Measurements from ENCODE around the gene RAB1B.
A peak's percentile ranks its signal among the peaks of the same experiment; 100 is the strongest.
"Not testable (repeated sequence)": the region's sequence is repeated elsewhere in the genome, so short reads cannot be mapped to it uniquely, and the experiment has no call there.

The RAB1B gene

DNA sequence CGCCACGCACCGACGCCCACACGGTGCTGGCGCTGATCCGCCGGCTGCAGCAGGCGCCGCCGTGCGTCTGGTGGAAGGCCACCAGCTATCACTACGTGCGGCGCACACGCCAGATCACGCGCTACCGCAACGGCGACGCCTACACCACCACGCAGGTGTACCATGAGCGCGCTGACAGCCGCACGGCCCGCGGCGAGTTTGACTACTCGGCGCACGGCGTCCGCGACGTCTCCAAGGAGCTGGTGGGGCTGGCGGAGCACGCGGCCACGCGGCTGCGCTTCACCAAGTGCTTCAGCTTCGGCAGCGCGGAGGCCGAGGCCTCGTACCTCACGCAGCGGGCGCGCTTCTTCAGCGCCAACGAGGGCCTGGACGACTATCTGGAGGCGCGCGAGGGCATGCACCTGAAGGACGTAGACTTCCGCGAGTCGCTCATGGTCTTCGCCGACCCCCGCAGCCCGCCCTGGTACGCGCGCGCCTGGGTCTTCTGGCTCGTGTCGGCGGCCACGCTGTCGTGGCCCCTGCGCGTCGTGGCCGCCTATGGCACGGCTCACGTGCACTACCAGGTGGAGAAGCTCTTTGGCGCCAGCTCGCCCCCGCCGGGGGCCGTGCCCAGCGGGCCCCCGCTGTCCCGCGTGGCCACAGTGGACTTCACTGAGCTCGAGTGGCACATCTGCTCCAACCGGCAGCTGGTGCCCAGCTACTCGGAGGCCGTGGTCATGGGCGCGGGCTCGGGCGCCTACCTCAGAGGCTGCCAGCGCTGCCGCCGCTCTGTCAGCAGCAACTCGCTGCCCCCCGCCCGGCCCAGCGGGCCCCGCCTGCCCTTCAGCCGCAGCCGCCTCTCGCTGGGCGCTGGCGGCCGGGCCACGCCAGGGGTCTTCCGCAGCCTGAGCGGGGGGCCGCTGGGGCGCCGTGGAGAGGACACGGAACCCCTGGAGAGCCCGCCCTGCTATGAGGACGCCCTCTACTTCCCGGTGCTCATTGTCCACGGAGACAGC is 26.5 kb downstream of the RAB1B start:
- H3K4me1 Mint-ChIP-seq (ENCODE audit: low read depth in 2 of 2) = peaks cover 16 to 18% of the 10 kb centered on the region in 2 donors
- DNase-seq (no peak), ATAC-seq (replicated peaks) (no peak)
- H3K4me3 Mint-ChIP-seq = no peak overlapping the region
- H3K36me3 Mint-ChIP-seq (ENCODE audit: insufficient read depth) = no peaks in the 10 kb centered on the region
- H3K27me3 Mint-ChIP-seq = peaks cover 16 to 36% of the 10 kb centered on the region in 2 donors
- no peak overlapping the region for H3K27ac Mint-ChIP-seq
- no peaks in the 10 kb centered on the region for H3K9me3 Mint-ChIP-seq

DNA sequence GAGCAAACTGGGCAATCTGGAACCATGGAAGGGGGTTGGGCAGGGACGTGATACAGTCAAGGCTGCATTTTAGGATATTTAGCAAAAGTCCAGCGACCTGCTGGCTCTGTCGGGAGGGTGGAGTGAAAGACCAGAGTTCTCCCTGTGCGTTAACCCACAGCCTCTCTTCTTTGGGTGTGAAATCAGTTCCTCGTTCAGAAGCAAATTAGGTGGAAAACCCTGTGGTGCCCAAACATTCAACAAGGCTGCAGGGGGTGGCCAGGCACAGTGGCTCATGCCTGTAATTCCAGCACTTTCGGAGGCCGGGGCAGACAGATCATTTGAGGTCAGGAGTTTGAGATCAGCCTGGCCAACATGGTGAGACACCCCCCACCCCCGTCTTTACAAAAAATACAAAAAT is 29.2 kb downstream of the RAB1B start:
- Mint-ChIP-seq H3K36me3 (ENCODE audit: insufficient read depth) (no peaks in the 10 kb centered on the region), H3K4me3 (no peak overlapping the region), H3K27ac (no peak overlapping the region), H3K4me1 (ENCODE audit: low read depth in 2 of 2) (peaks cover 4 to 7% of the 10 kb centered on the region in 2 donors), H3K9me3 (no peaks in the 10 kb centered on the region), H3K27me3 (peaks cover 12 to 30% of the 10 kb centered on the region in 2 donors)
- DNase-seq (no peak), ATAC-seq (replicated peaks) (no peak)

DNA sequence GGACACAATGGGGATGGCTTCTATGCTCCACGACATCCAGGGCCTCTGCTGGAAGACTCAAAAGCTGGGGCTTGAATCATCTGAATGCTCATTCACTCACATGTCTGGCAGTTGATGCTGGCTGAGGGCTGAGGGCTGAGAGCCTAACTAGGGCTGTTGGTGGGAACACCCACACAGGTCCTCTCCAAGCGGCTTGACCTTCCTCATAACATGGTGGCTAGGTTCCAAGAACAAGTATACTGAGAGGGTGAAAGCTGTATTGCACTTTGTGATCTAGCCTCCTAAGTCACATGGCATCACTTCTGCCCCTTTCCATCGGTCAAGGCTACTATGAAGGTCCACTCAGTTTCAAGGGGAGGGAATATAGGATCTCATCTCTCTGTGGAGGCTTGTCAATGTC is 30.7 kb downstream of the RAB1B start:
- H3K4me1 Mint-ChIP-seq (ENCODE audit: low read depth in 2 of 2) = no peaks in the 10 kb centered on the region
- H3K27me3 Mint-ChIP-seq = peaks cover 0 to 17% of the 10 kb centered on the region in 2 donors
- DNase-seq = no peak
- H3K4me3 Mint-ChIP-seq = no peak overlapping the region
- H3K27ac Mint-ChIP-seq = no peak overlapping the region
- no peaks in the 10 kb centered on the region for H3K9me3 Mint-ChIP-seq
- H3K36me3 Mint-ChIP-seq (ENCODE audit: insufficient read depth) = no peaks in the 10 kb centered on the region
- no peak for ATAC-seq (replicated peaks)

DNA sequence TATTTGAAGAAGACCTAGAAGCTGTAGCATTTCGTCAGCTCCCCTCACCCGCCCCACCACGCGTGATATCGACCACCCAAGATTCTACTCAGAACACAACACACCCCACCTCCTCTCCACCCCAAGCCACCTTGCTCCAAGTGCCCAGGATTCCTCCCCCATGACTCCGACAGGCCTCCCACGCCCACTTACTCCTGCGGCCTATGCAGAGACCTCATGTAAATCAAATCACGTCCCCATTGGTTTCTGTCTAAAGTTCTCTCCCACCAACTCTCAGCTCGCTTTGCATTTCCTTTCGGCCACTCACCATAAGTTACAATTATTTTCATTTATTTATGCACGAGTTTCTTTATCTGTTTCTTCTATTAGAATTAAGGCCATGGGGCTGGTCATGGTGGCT is 34.2 kb downstream of the RAB1B start:
- ATAC-seq (replicated peaks) (no peak), DNase-seq (no peak)
- Mint-ChIP-seq H3K9me3 (no peaks in the 10 kb centered on the region), H3K36me3 (ENCODE audit: insufficient read depth) (no peaks in the 10 kb centered on the region), H3K27ac (no peak overlapping the region), H3K27me3 (peaks cover 0 to 15% of the 10 kb centered on the region in 2 donors), H3K4me3 (no peak overlapping the region), H3K4me1 (ENCODE audit: low read depth in 2 of 2) (no peaks in the 10 kb centered on the region)

DNA sequence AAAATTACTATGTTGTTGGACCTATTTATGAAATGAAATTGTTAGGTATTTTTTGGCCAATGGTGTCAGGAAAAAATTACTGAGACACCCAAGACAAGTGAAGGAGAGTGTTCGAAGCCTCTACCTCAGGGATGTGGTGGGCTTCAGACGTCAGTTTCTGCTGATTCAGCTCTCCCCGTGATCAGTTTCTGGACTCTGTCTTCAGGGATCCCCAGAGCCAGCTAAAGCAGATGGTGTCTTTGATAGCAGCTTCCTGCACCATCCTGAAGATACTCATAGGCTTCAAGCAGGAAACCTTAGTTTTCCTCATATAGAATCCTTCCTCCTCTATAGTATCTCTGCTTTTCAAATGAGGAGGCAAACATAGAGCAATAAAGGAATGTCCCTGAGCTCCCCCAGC is 41.0 kb downstream of the RAB1B start:
- Mint-ChIP-seq H3K27me3 (peaks cover 0 to 19% of the 10 kb centered on the region in 2 donors), H3K36me3 (ENCODE audit: insufficient read depth) (peaks cover 13% of the 10 kb centered on the region), H3K4me3 (no peak overlapping the region), H3K4me1 (ENCODE audit: low read depth in 2 of 2) (peaks cover 6 to 9% of the 10 kb centered on the region in 2 donors), H3K9me3 (no peaks in the 10 kb centered on the region), H3K27ac (no peak overlapping the region)
- ATAC-seq (replicated peaks) = no peak
- no peak for DNase-seq

DNA sequence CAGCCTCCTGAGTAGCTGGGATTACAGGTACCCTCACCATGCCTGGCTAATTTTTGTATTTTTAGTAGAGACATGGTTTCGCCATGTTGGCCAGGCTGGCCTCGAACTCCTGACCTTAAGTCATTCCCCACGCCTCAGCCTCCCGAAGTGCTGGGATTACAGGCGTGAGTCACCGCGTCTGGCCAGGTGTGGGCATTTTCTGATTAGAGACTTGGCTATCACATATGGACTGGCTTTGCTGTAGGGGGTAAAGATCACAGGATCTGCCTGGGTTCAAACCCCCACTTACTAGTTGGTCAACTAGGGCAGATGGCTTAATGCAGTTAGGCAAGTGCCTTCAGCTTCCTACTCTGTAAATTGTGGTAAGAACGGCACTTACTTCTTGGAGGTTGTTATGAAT is 41.9 kb downstream of the RAB1B start:
- Mint-ChIP-seq H3K27ac (no peak overlapping the region), H3K9me3 (no peaks in the 10 kb centered on the region), H3K36me3 (ENCODE audit: insufficient read depth) (peaks cover 15% of the 10 kb centered on the region), H3K4me1 (ENCODE audit: low read depth in 2 of 2) (peaks cover 7 to 13% of the 10 kb centered on the region in 2 donors), H3K27me3 (peaks cover 0 to 11% of the 10 kb centered on the region in 2 donors), H3K4me3 (no peak overlapping the region)
- ATAC-seq (replicated peaks) (no peak), DNase-seq (no peak)

DNA sequence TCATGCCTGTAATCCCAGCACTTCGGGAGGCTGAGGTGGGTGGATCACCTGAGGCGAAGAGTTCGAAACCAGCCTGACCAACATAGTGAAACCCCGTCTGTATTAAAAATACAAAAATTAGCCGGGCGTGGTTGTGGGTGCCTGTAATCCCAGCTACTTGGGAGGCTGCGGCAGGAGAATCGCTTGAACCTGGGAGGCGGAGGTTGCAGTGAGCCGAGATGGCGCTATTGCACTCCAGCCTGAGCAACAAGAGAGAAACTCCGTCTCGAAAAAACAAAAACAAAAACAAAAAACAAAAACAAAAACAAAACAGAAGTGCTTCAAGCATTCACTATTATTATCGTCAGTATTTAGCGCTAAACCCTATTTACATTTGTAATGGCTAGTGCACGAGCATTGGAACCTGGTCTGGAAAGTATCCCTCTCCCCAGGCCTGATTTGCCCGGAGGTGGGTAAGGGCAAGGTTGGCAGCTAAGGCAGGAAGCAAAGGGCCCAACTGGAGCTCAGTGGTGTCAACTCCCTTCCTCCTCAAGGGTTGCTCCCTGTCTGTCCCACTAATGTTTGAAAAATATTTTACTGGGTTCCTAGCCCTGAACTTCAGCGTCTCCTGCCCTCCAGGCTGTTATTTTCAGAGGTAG is 42.5 kb downstream of the RAB1B start:
- Mint-ChIP-seq H3K27ac (peak overlapping the region in 1 of 2 donors; percentile 97), H3K4me1 (ENCODE audit: low read depth in 2 of 2) (peaks cover 12 to 16% of the 10 kb centered on the region in 2 donors), H3K36me3 (ENCODE audit: insufficient read depth) (peaks cover 18% of the 10 kb centered on the region), H3K27me3 (peaks cover 0 to 11% of the 10 kb centered on the region in 2 donors)
- H3K9me3 Mint-ChIP-seq; H3K4me3 Mint-ChIP-seq; ATAC-seq (replicated peaks); DNase-seq: not testable (repeated sequence)

DNA sequence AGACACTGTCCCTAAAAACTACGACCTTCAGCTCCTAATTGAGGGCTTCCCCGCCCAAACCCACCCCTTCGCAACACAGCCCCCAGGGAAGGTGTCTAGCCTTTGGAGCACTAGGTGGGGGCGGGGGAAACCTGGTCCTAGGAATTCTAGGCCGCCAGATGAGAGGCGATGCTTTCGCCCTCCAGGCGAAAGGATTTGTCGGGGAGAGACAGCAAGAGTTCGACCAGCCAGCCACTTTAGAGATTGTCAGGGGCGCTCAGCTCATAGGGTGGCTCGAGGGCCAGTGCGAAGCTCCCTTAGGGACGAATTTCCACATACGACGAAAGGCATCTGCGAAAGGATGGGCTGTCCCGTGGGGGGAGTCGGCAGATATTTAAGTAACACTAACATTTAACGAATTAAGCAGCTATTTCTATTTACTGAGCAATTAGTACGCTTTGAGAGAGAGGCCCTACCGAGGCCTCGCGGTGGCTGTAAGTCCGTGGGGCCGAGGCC is 43.1 kb downstream of the RAB1B start:
- Mint-ChIP-seq H3K27ac (peak overlapping the region; percentile 20 to 97), H3K9me3 (no peaks in the 10 kb centered on the region), H3K36me3 (ENCODE audit: insufficient read depth) (peaks cover 18% of the 10 kb centered on the region), H3K4me1 (ENCODE audit: low read depth in 2 of 2) (peaks cover 13 to 16% of the 10 kb centered on the region in 2 donors), H3K27me3 (peaks cover 0 to 11% of the 10 kb centered on the region in 2 donors), H3K4me3 (peak overlapping the region; percentile 74 to 87)
- no peak for DNase-seq
- no peak for ATAC-seq (replicated peaks)

DNA sequence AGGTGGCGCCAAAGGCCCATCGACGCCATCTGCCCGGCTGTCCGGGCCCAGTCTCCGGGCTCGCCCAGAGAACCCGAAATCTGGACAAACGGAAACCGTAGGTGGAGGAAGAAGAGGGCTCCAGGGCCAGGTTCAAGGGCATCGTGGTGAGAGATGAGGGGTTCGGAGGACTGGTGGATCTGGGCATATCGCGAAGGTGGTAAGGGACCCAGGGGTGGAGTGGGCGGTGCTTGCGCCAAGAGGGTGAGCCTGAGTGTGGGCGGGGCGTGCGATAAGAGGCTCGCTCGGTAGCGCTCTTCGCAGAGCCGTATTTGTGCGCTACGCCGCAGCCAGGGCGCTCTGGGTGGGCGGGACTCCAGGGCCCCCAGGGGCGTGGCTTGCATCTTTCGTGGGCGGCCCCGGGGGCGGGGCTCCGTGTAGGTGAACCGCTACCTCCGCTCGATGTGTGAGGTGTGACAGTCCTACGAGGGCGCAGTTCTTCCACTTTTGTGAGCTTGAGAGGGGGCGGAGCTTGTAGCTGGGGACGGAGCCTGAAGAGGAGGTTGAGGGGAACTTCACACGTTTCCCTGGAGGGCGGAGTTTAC is 43.6 kb downstream of the RAB1B start:
- DNase-seq = peak; percentile 98 to 100 (median 98)
- peaks cover 0 to 10% of the 10 kb centered on the region in 2 donors for H3K27me3 Mint-ChIP-seq
- H3K9me3 Mint-ChIP-seq = no peaks in the 10 kb centered on the region
- H3K27ac Mint-ChIP-seq = peak overlapping the region; percentile 20 to 97
- peak overlapping the region; percentile 74 to 87 for H3K4me3 Mint-ChIP-seq
- H3K4me1 Mint-ChIP-seq (ENCODE audit: low read depth in 2 of 2) = peaks cover 13 to 16% of the 10 kb centered on the region in 2 donors
- peak; percentile 72 for ATAC-seq (replicated peaks)
- peaks cover 18% of the 10 kb centered on the region for H3K36me3 Mint-ChIP-seq (ENCODE audit: insufficient read depth)

DNA sequence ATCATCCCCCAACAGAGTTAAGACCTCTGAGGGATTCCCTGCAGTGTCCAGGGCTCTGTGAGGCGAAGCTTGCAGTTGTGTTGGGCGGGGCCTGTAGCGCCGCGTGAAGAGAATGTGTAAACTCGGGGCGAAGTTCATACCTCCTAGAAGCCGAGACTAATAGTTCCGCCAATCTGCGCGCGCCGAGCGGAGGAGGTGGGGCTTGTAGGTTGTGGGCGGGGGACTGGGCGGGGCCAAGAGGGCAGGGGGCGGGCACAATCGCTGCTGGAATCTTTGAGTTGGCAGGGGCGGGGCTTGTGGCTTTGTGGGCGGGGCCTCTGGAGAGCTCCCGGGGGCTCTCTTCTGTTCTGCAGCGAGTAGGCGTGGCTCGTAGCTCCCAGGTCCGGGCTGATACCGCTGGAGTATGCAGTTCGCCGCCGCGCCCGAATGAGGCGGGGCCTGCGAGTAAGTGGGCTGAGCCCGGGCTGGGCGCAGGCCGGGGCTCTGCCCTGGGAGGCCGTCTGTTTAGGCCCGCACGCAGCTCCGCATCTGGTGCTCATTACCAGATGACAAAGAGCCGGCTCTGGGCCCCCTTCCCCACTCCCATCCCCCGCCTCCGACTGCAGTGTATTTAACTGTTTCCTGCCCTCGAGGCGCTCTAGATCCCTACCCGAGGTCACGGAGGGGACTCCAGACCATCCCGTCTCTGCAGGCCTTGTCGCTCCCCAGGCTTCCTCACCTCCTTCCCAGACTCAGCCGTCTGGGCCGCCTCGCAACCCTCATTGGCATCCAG is 44.3 kb downstream of the RAB1B start:
- peaks cover 18% of the 10 kb centered on the region for H3K36me3 Mint-ChIP-seq (ENCODE audit: insufficient read depth)
- H3K27ac Mint-ChIP-seq = peak overlapping the region; percentile 68 to 97
- peaks cover 16 to 18% of the 10 kb centered on the region in 2 donors for H3K4me1 Mint-ChIP-seq (ENCODE audit: low read depth in 2 of 2)
- peak; percentile 97 to 100 (median 98) for DNase-seq
- peaks cover 0 to 3% of the 10 kb centered on the region in 2 donors for H3K27me3 Mint-ChIP-seq
- H3K9me3 Mint-ChIP-seq = no peaks in the 10 kb centered on the region
- ATAC-seq (replicated peaks) = peak; percentile 66
- peak overlapping the region; percentile 74 to 87 for H3K4me3 Mint-ChIP-seq

DNA sequence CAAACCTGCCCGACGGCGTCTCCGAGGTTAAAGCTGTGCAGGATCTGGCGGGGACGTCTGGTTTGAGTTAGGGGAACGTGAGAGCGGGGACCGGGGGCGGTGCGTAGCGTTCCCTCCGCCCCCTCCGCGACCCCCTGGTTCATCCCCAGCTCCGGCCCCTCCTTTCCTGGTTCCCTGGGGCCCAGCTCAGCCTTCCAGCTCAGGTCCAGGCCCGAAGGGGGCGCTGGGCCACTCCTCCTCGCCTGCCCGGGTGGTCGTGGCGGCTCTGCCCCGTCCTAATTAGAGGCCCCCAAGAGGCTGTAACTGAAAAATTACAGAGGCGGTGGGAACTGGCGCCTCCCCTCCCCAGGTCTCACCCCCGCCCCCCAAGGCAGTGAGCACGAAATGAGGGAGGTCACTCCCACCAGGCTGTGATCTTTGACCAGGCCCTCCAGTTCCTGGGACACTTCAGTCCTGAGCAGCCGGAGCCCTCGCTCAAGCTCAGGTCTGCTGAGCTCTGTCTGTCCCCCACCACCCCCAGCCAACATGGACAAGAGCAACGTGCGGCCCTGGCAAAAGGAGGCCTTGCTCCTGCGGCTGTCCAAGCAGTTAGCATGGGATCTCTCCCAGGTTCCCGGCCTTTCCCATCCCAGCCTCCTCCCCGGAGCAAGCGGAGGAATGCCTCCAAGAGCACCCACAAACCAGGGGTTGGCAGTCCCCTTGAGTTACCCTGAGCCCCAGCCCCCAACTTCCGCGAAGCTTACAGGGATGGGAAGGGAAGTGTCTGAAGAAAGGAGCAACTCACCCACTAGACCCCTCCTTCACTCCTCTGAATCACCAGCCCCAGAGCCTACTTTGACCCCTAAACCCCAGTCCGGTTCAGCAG is 45.1 kb downstream of the RAB1B start:
- H3K27me3 Mint-ChIP-seq = no peaks in the 10 kb centered on the region
- peaks cover 23 to 25% of the 10 kb centered on the region in 2 donors for H3K4me1 Mint-ChIP-seq (ENCODE audit: low read depth in 2 of 2)
- H3K4me3 Mint-ChIP-seq = peak overlapping the region; percentile 74 to 87
- peaks cover 18% of the 10 kb centered on the region for H3K36me3 Mint-ChIP-seq (ENCODE audit: insufficient read depth)
- no peaks in the 10 kb centered on the region for H3K9me3 Mint-ChIP-seq
- ATAC-seq (replicated peaks) = no peak
- DNase-seq = no peak
- H3K27ac Mint-ChIP-seq = peak overlapping the region; percentile 68 to 97

DNA sequence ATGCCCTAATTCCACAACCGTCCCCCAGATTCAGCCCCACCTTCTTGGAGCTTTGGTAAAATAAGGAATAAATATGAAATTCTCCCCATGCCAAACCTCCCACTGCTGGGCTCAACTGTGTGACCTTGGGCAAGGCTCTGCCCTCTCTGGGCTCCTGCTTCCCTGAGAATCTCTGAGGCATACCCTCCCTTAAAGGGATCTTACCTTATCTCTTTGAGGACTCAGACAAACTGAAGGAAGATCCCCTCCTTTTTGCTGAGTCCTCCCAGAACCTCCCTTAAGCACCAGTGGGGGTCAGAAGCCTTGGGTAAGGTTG is 45.7 kb downstream of the RAB1B start:
- ATAC-seq (replicated peaks) = no peak
- peak overlapping the region; percentile 74 to 87 for H3K4me3 Mint-ChIP-seq

More for the DNA sequence above, 45.7 kb downstream of the RAB1B start:
- no peaks in the 10 kb centered on the region for H3K27me3 Mint-ChIP-seq
- no peaks in the 10 kb centered on the region for H3K9me3 Mint-ChIP-seq
- H3K36me3 Mint-ChIP-seq (ENCODE audit: insufficient read depth) = peaks cover 18% of the 10 kb centered on the region
- peaks cover 29 to 31% of the 10 kb centered on the region in 2 donors for H3K4me1 Mint-ChIP-seq (ENCODE audit: low read depth in 2 of 2)
- DNase-seq = no peak
- H3K27ac Mint-ChIP-seq = peak overlapping the region; percentile 68 to 97

All from effector memory CD8-positive, alpha-beta T cell (primary cell).